Smooth muscle cell (in vitro differentiated cells): ENCODE measurements around the gene APBA1. TPM values are rescaled to one million over a fixed set of nuclear protein-coding genes. Genes with fewer than 3 reads are reported as not detected.

ENCODE experiments used
- DNase-seq: peaks from one replicate; lab custom pipeline; 2025; ENCODE audit not compliant: unreplicated experiment; lab: John Stamatoyannopoulos, UW
- H2AFZ ChIP-seq: fragments of 200-600 bp; sonication (generic); 2 replicates; pipeline ENCODE4 v1.6.0; 2016; ENCODE audit warnings: antibody characterized with exemption, low read depth, mild to moderate bottlenecking
- H3F3A ChIP-seq: fragments of 200-600 bp; sonication (generic); 2 replicates; pipeline ENCODE4 v1.6.0; 2017; ENCODE audit warnings: antibody characterized with exemption, low read depth
- H3K27ac ChIP-seq: fragments of 200-600 bp; sonication (generic); 2 replicates; pipeline ENCODE4 v1.5.1; 2016; ENCODE audit warnings: low read depth, mild to moderate bottlenecking
- H3K27me3 ChIP-seq: fragments of 200-600 bp; sonication (generic); 2 replicates; pipeline ENCODE4 v1.6.1; 2016; ENCODE audit warnings: low read depth, mild to moderate bottlenecking
- H3K36me3 ChIP-seq: fragments of 200-600 bp; sonication (generic); 2 replicates; pipeline ENCODE4 v1.5.1; 2016; ENCODE audit warnings: low read depth
- H3K4me1 ChIP-seq: fragments of 200-600 bp; sonication (generic); 2 replicates; pipeline ENCODE4 v1.5.1; 2016; ENCODE audit warnings: low read depth
- H3K4me2 ChIP-seq: fragments of 200-600 bp; sonication (generic); 2 replicates; pipeline ENCODE4 v1.6.0; 2016; ENCODE audit warnings: mild to moderate bottlenecking
- H3K4me3 ChIP-seq: fragments of 200-600 bp; sonication (generic); 2 replicates; pipeline ENCODE4 v1.5.1; 2016; ENCODE audit warnings: mild to moderate bottlenecking
- H3K79me2 ChIP-seq: fragments of 200-600 bp; sonication (generic); 2 replicates; pipeline ENCODE4 v1.6.0; 2016; ENCODE audit warnings: low read depth, mild to moderate bottlenecking
- H3K9ac ChIP-seq: fragments of 200-600 bp; sonication (generic); 2 replicates; pipeline ENCODE4 v1.6.0; 2016; ENCODE audit warnings: low read depth
- H3K9me3 ChIP-seq: fragments of 200-600 bp; sonication (generic); replicated peaks from 2 replicates; pipeline ENCODE4 v1.5.1; 2016; ENCODE audit warnings: low read depth
- H4K20me1 ChIP-seq: fragments of 200-600 bp; sonication (generic); 2 replicates; pipeline ENCODE4 v1.6.0; 2016; ENCODE audit warnings: low read depth
- WGBS: methylation state at CpG from one replicate; pipeline ENCODE4 v1.1.7; 2016; ENCODE audit warnings: low lambda C conversion rate; 5-methylcytosine and 5-hydroxymethylcytosine counted together
- polyA plus RNA-seq: library from polyadenylated mRNA; unstranded; fragments of >200 nt; fragmentation: Nextera tagmentation; extraction: Ambion mirVana; gene quantifications from 2 replicates; pipeline ENCODE4 v1.2.1, GENCODE V29; 2016
- total RNA-seq: library from RNA; depleted of rRNA; stranded (reverse); fragments of >200 nt; gene quantifications from 2 replicates; pipeline ENCODE4 v1.2.3, GENCODE V29; 2014
- TF ChIP-seq, protein P1 (sequence below): fragments of 200-600 bp; sonication (generic); IDR thresholded peaks from 2 replicates; pipeline ENCODE4 v1.5.1; 2017; ENCODE audit warnings: borderline replicate concordance, mild to moderate bottlenecking, antibody characterized with exemption; ENCODE audit not compliant: insufficient read depth, poor library complexity, severe bottlenecking

The APBA1 gene
- total and polyA plus RNA-seq, 2 experiments from 2014 or later, result 1.4 to 6.1 TPM

DNA sequence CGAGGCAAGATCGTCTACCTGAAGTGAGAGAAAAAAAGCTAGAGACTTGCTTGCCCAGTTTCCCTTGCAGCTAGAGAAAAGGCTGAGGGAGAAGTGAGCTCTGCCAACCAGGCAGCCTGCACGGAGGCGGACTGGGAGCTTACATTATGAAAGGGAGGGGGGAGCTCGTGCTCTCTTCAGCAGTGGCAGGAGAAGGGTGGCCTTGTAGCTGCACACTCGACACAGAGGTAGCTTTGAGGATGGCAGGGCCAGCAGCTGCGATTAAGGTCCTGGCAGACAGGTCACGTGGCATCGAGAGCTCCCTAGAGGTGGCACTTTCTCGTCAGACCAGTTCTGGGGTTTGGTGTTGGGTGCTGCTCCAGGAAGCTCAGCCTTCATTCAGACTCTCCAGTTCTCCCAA, 26.7 kb downstream of the APBA1 start:
- Histone ChIP-seq H3K4me3 (no peak overlapping the region), H3K79me2 (no peaks in the 10 kb centered on the region), H3F3A (peaks cover 5% of the 10 kb centered on the region), H3K4me2 (no peak overlapping the region), H3K9me3 (no peaks in the 10 kb centered on the region), H4K20me1 (no peaks in the 10 kb centered on the region), H3K27me3 (no peaks in the 10 kb centered on the region), H3K27ac (no peak overlapping the region), H3K36me3 (no peaks in the 10 kb centered on the region), H2AFZ (no peak overlapping the region), H3K4me1 (no peaks in the 10 kb centered on the region), H3K9ac (no peak overlapping the region)
- TF ChIP-seq, protein P1, sequence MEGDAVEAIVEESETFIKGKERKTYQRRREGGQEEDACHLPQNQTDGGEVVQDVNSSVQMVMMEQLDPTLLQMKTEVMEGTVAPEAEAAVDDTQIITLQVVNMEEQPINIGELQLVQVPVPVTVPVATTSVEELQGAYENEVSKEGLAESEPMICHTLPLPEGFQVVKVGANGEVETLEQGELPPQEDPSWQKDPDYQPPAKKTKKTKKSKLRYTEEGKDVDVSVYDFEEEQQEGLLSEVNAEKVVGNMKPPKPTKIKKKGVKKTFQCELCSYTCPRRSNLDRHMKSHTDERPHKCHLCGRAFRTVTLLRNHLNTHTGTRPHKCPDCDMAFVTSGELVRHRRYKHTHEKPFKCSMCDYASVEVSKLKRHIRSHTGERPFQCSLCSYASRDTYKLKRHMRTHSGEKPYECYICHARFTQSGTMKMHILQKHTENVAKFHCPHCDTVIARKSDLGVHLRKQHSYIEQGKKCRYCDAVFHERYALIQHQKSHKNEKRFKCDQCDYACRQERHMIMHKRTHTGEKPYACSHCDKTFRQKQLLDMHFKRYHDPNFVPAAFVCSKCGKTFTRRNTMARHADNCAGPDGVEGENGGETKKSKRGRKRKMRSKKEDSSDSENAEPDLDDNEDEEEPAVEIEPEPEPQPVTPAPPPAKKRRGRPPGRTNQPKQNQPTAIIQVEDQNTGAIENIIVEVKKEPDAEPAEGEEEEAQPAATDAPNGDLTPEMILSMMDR, result no peak
- DNase-seq, result no peak
- 80% methylated on average over 10 of the region's 10 CpGs for WGBS

DNA sequence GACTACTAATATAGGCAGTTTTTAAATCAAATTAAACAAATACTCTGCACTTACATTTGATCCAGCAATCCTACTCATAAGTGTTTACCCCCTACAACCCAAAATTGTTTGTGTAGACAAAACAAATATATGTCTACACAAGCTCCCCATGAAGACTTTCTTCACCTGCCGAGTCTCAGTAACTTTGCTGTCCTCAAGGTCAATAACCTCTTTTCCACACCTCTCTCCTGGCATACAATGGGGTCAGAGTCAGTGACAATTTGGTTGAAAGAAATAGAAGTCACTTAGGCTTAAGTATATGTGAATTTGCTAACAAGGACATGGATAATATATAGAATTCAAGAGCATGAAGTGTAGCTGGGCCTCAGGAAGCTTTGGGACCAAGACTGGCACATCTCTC, 29.1 kb downstream of the APBA1 start:
- Histone ChIP-seq H3F3A (no peaks in the 10 kb centered on the region), H3K27ac (no peak overlapping the region), H3K9me3 (no peaks in the 10 kb centered on the region), H3K4me2 (no peak overlapping the region), H2AFZ (no peak overlapping the region), H3K79me2 (no peaks in the 10 kb centered on the region), H4K20me1 (no peaks in the 10 kb centered on the region), H3K4me1 (no peaks in the 10 kb centered on the region), H3K9ac (no peak overlapping the region), H3K36me3 (no peaks in the 10 kb centered on the region), H3K27me3 (no peaks in the 10 kb centered on the region), H3K4me3 (no peak overlapping the region)
- WGBS, result 89% methylated on average over 1 of the region's 1 CpG
- DNase-seq, result no peak
- TF ChIP-seq, protein P1, result no peak

DNA sequence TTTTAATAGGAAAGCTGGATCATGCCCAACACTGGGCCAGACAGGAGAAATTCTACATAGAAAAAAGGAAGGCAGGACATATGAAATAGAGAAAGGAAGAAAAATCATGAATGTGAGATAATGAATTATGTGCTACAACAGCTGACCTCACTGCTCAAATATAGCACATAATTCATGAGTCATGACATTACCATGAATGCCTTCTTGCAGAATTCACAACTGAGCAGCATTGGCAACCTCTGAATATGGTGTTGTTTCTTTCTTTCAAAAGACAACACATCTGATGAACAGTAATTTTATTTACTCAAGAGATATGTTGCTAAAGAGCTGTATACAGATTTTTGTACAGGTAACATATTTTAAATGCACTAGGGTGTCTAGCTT, 34.4 kb downstream of the APBA1 start:
- no peaks in the 10 kb centered on the region for H3F3A ChIP-seq
- H3K27ac ChIP-seq, result no peak overlapping the region
- no peak overlapping the region for H3K9ac ChIP-seq
- DNase-seq, result no peak
- no peak overlapping the region for H3K4me2 ChIP-seq
- H3K79me2 ChIP-seq, result no peaks in the 10 kb centered on the region
- TF ChIP-seq, protein P1, result no peak
- H3K4me1 ChIP-seq, result no peaks in the 10 kb centered on the region
- H4K20me1 ChIP-seq, result no peaks in the 10 kb centered on the region
- no peak overlapping the region for H3K4me3 ChIP-seq
- no peaks in the 10 kb centered on the region for H3K9me3 ChIP-seq
- H3K36me3 ChIP-seq, result no peaks in the 10 kb centered on the region
- H2AFZ ChIP-seq, result no peak overlapping the region
- H3K27me3 ChIP-seq, result no peaks in the 10 kb centered on the region

DNA sequence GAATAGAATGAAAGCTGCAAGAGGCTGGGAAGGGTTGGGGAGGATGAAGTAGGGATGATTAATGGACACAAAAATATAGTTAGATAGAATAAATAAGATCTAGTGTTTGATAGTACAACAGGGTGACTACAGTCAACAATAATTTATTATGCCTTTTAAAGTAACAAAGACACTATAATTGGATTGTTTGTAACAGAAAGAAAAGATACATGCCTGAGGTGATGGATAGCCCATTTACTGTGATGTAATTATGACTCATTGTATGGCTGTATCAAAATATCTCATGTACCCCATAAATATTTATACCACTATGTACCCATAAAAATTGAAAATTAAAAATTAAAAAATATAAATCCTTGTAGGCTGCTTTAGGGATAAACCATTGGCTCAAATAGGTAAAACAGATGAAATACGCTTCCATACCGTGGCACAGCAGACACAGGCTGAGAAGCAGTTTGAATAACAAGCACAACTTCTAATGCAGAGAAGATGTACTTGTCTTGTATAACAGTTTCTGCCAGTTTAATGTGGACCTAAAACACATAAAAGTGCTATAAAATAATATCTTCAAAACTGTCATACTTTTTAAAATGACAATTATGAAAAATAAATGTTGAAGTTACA, 34.9 kb downstream of the APBA1 start:
- no peaks in the 10 kb centered on the region for H4K20me1 ChIP-seq
- H3K4me2 ChIP-seq, result no peak overlapping the region
- H3K27ac ChIP-seq, result no peak overlapping the region

More for the DNA sequence above, 34.9 kb downstream of the APBA1 start:
- DNase-seq, result no peak
- no peaks in the 10 kb centered on the region for H3K36me3 ChIP-seq
- H3F3A ChIP-seq, result no peaks in the 10 kb centered on the region
- TF ChIP-seq, protein P1, result no peak
- H3K4me1 ChIP-seq, result no peaks in the 10 kb centered on the region
- H3K4me3 ChIP-seq, result no peak overlapping the region
- 97% methylated on average over 2 of the region's 2 CpGs for WGBS
- H3K9ac ChIP-seq, result no peak overlapping the region
- no peaks in the 10 kb centered on the region for H3K79me2 ChIP-seq
- no peaks in the 10 kb centered on the region for H3K9me3 ChIP-seq
- no peaks in the 10 kb centered on the region for H3K27me3 ChIP-seq
- no peak overlapping the region for H2AFZ ChIP-seq
